ENCODE measurements around the gene ZBTB46. TPM values are rescaled to one million over a fixed set of nuclear protein-coding genes. Genes with fewer than 3 reads are reported as not detected.
"Not testable (repeated sequence)": the region's sequence is repeated elsewhere in the genome, so short reads cannot be mapped to it uniquely, and the experiment has no call there.

Gene ZBTB46
- total RNA-seq, 1 experiment from 2014 or later = 9.5 TPM

DNA sequence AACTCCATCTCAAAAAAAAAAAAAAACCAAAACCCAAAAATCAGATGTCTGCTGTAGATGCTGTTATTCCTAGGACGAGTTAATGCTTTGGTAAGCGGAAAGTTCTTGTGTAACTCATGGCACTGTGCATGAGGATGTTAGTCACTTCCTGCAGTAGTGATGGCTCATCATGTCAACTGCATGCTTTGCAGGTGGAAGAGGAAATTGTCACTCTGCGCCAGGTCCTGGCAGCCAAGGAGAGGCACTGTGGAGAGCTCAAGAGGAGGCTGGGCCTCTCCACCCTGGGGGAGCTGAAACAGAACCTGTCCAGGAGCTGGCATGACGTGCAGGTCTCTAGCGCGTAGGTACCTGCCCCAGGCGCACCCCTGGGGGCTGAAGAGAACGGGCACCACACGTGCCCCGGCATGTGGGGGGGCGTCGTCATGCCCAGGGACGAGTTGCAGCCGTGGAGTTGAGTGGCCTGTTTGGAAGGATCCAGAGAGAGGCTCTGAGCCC, 42.5 kb upstream of the ZBTB46 start:
- POLR2A ChIA-PET = no interaction called here
- no peak for DNase-seq
- no peaks in the 10 kb centered on the region for H3K9me3 Mint-ChIP-seq (ENCODE audit: unreplicated experiment)
- Histone ChIP-seq H3K4me3 (ENCODE audit: low read depth, low read length) (no peak overlapping the region), H3K27me3 (replicated peaks; ENCODE audit: control insufficient read depth, insufficient read depth, low read length) (no peaks in the 10 kb centered on the region), H3K9me3 (no peaks in the 10 kb centered on the region), H3K4me1 (no peaks in the 10 kb centered on the region), H3K36me3 (ENCODE audit: control insufficient read depth, insufficient read depth, low read length) (peaks cover 22% of the 10 kb centered on the region)
- intact Hi-C loops (cut with micrococcal nuclease; ENCODE audit: unreplicated experiment) = no loop called here
- CTCF ChIA-PET = no interaction called here
- H3K4me1 Mint-ChIP-seq (ENCODE audit: low read depth, unreplicated experiment) = no peaks in the 10 kb centered on the region
- H3K4me3 Mint-ChIP-seq (ENCODE audit: unreplicated experiment) = no peak overlapping the region
- TF ChIP-seq, protein P1, sequence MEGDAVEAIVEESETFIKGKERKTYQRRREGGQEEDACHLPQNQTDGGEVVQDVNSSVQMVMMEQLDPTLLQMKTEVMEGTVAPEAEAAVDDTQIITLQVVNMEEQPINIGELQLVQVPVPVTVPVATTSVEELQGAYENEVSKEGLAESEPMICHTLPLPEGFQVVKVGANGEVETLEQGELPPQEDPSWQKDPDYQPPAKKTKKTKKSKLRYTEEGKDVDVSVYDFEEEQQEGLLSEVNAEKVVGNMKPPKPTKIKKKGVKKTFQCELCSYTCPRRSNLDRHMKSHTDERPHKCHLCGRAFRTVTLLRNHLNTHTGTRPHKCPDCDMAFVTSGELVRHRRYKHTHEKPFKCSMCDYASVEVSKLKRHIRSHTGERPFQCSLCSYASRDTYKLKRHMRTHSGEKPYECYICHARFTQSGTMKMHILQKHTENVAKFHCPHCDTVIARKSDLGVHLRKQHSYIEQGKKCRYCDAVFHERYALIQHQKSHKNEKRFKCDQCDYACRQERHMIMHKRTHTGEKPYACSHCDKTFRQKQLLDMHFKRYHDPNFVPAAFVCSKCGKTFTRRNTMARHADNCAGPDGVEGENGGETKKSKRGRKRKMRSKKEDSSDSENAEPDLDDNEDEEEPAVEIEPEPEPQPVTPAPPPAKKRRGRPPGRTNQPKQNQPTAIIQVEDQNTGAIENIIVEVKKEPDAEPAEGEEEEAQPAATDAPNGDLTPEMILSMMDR (IDR thresholded peaks at IDR 0.05; ENCODE audit: insufficient read depth in 1 of 2, low read depth in 1 of 2, low read length in 1 of 2, severe bottlenecking in 1 of 2, unreplicated experiment in 1 of 2) = no peak
- H3K27me3 Mint-ChIP-seq (ENCODE audit: insufficient read depth, unreplicated experiment) = no peaks in the 10 kb centered on the region
- H3K27ac Mint-ChIP-seq (ENCODE audit: unreplicated experiment) = no peak overlapping the region
- BruUV-seq (replicated peaks) = no TSS peak
- peaks cover 100% of the 10 kb centered on the region for H3K36me3 Mint-ChIP-seq (ENCODE audit: insufficient read depth, unreplicated experiment)

DNA sequence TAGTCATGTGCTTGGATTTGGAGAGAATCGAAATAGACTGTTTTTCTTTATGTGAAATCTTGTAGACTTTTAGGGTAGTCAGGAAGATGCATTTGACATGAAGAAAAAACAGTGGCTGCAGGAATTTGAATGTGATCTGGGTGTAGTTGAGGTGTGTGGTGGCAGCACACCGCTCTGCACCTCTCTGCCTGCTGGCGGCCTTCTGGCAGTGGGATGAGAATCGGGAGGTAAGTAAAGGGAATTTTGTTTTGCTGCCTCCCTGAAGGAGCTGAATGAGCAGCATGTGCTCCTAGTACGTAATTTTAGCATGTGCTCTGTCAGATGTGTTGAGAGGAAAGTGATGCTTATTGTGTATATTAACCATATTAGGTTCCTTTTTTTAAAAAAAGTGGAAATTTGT, 37.2 kb upstream of the ZBTB46 start:
- H3K27ac Mint-ChIP-seq (ENCODE audit: unreplicated experiment) = no peak overlapping the region
- Histone ChIP-seq H3K27me3 (replicated peaks; ENCODE audit: control insufficient read depth, insufficient read depth, low read length) (no peaks in the 10 kb centered on the region), H3K4me3 (ENCODE audit: low read depth, low read length) (no peak overlapping the region), H3K4me1 (peaks cover 14% of the 10 kb centered on the region), H3K9me3 (no peaks in the 10 kb centered on the region), H3K36me3 (ENCODE audit: control insufficient read depth, insufficient read depth, low read length) (peaks cover 11% of the 10 kb centered on the region)
- no peak overlapping the region for H3K4me3 Mint-ChIP-seq (ENCODE audit: unreplicated experiment)
- intact Hi-C loops (cut with micrococcal nuclease; ENCODE audit: unreplicated experiment) = loop anchor here (5.0 to 10.0 kb wide), 2 partner anchors 104 to 243 kb away; partner anchors contain the start of gene GMEB2
- H3K9me3 Mint-ChIP-seq (ENCODE audit: unreplicated experiment) = no peaks in the 10 kb centered on the region
- peaks cover 8% of the 10 kb centered on the region for H3K4me1 Mint-ChIP-seq (ENCODE audit: low read depth, unreplicated experiment)
- ChIA-PET POLR2A (no interaction called here), CTCF (interaction anchor here (1.0 kb wide), 1 partner anchor 330 kb away, joined by 4 read pairs; no protein-coding TSS in a partner anchor)
- TSS peak; percentile 9 for BruUV-seq (replicated peaks)
- H3K27me3 Mint-ChIP-seq (ENCODE audit: insufficient read depth, unreplicated experiment) = no peaks in the 10 kb centered on the region
- no peak for DNase-seq
- TF ChIP-seq, protein P1 (IDR thresholded peaks at IDR 0.05; ENCODE audit: insufficient read depth in 1 of 2, low read depth in 1 of 2, low read length in 1 of 2, severe bottlenecking in 1 of 2, unreplicated experiment in 1 of 2) = no peak
- peaks cover 99% of the 10 kb centered on the region for H3K36me3 Mint-ChIP-seq (ENCODE audit: insufficient read depth, unreplicated experiment)

DNA sequence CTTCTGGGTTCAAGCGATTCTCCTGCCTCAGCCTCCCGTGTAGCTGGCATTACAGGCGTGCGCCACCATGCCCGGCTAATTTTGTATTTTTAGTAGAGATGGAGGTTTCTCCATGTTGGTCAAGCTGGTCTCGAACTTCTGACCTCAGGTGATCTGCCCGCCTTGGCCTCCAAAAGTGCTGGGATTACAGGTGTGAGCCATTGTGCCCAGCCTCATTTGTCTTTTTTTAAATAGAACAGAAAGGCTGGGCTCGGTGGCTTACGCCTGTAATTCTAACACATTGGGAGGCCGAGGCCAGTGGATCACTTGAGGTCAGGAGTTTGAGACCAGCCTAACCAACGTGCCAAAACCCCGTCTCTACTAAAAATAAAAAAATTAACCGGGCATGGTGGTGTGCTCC, 36.0 kb upstream of the ZBTB46 start:
- not testable (repeated sequence) for H3K4me1 Mint-ChIP-seq (ENCODE audit: low read depth, unreplicated experiment); H3K27me3 ChIP-seq (replicated peaks; ENCODE audit: control insufficient read depth, insufficient read depth, low read length); H3K4me3 ChIP-seq (ENCODE audit: low read depth, low read length); H3K27me3 Mint-ChIP-seq (ENCODE audit: insufficient read depth, unreplicated experiment); H3K36me3 ChIP-seq (ENCODE audit: control insufficient read depth, insufficient read depth, low read length); BruUV-seq (replicated peaks); H3K9me3 ChIP-seq; H3K9me3 Mint-ChIP-seq (ENCODE audit: unreplicated experiment); DNase-seq
- POLR2A ChIA-PET = interaction anchor here (0.6 to 1.0 kb wide), 2 partner anchors 8 to 11 kb away, joined by 3 to 7 read pairs; no protein-coding TSS in a partner anchor
- Mint-ChIP-seq H3K4me3 (ENCODE audit: unreplicated experiment) (peak overlapping the region; percentile 90), H3K27ac (ENCODE audit: unreplicated experiment) (peak overlapping the region; percentile 91), H3K36me3 (ENCODE audit: insufficient read depth, unreplicated experiment) (peaks cover 93% of the 10 kb centered on the region)
- peaks cover 15% of the 10 kb centered on the region for H3K4me1 ChIP-seq
- intact Hi-C loops (cut with micrococcal nuclease; ENCODE audit: unreplicated experiment) = loop anchor here (5.0 to 10.0 kb wide), 2 partner anchors 105 to 242 kb away; partner anchors contain the start of gene GMEB2
- CTCF ChIA-PET = interaction anchor here (0.7 kb wide), 3 partner anchors 111 to 126 kb away, joined by 3 to 4 read pairs (median 3); no protein-coding TSS in a partner anchor

Data from Caco-2 (cell line).